Activated CD4-positive, alpha-beta T cell treated with anti-CD3 and anti-CD28 coated beads for 36 hours (primary cell): ENCODE measurements around the gene FREM3. TPM values are rescaled to one million over a fixed set of nuclear protein-coding genes. Genes with fewer than 3 reads are reported as not detected.

ENCODE experiments used
- ATAC-seq: fragments of 200-7000 bp; cut with Tn5 transposase; one replicate; pipeline ENCODE4 v1.10.0; 2021; ENCODE audit warnings: mild to moderate bottlenecking, moderate library complexity
- CTCF ChIA-PET: fragments of 350-600 bp; sonication (Branson Sonifier 250); formaldehyde crosslinking; loops from one replicate; lab custom pipeline; 2021; ENCODE audit warnings: antibody characterized with exemption; lab: Charles Lee
- POLR2A ChIA-PET: fragments of 350-600 bp; sonication (Branson Sonifier 250); formaldehyde crosslinking; loops from one replicate; lab custom pipeline; 2021; ENCODE audit warnings: antibody characterized with exemption, inconsistent platforms; lab: Charles Lee
- DNase-seq: peaks from one replicate; pipeline ENCODE4 v3.0.0-alpha.2; 2020
- H3K27ac Mint-ChIP-seq: one replicate; pipeline ENCODE4 v1.8.0; 2021; ENCODE audit warnings: mixed read lengths
- H3K27me3 Mint-ChIP-seq: one replicate; pipeline ENCODE4 v1.8.0; 2021; ENCODE audit warnings: mixed read lengths
- H3K36me3 Mint-ChIP-seq: one replicate; pipeline ENCODE4 v1.8.0; 2021; ENCODE audit warnings: low read depth, mixed read lengths
- H3K4me1 Mint-ChIP-seq: one replicate; pipeline ENCODE4 v1.8.0; 2021; ENCODE audit warnings: mixed read lengths
- H3K4me3 Mint-ChIP-seq: one replicate; pipeline ENCODE4 v1.8.0; 2021; ENCODE audit warnings: mild to moderate bottlenecking, moderate library complexity, mixed read lengths
- H3K9me3 Mint-ChIP-seq: one replicate; pipeline ENCODE4 v1.8.0; 2021; ENCODE audit warnings: low read depth, mixed read lengths
- intact Hi-C, 2 experiments: fragments of 100-400 bp; cut with DNase I in 1 of 2; cut with micrococcal nuclease in 1 of 2; formaldehyde crosslinking; loops; one replicate each; pipeline versions ENCODE4 v1.14.2 to v1.15.1; 2022 to 2024; cut with DNase I, micrococcal nuclease
- total RNA-seq, 2 experiments: library from RNA; stranded (reverse); gene quantifications; one replicate each; pipeline ENCODE4 v1.2.3, GENCODE V29; 2021

FREM3 gene
- total RNA-seq, 2 experiments from 2014 or later, result not detected

- intact Hi-C loops, result loop anchor here in 1 of 2 experiments (2.0 kb wide), 1 partner anchor 62 kb away; no protein-coding TSS in a partner anchor
- CTCF ChIA-PET, result interaction anchor here (0.6 kb wide), 1 partner anchor 36 kb away, joined by 3 read pairs; no protein-coding TSS in a partner anchor
- peaks cover 34% of the 10 kb centered on the region for H3K27me3 Mint-ChIP-seq
- no peaks in the 10 kb centered on the region for H3K36me3 Mint-ChIP-seq
- no peak overlapping the region for H3K27ac Mint-ChIP-seq
- H3K4me1 Mint-ChIP-seq, result peaks cover 5% of the 10 kb centered on the region
- DNase-seq (peak; percentile 44), ATAC-seq (peak; percentile 81)
- H3K4me3 Mint-ChIP-seq, result no peak overlapping the region
- H3K9me3 Mint-ChIP-seq, result no peaks in the 10 kb centered on the region
- POLR2A ChIA-PET, result no interaction called here
These were observed 83.7 kb downstream of the FREM3 start for GRCh38 chr4:143616771-143617170.

- Mint-ChIP-seq H3K4me3 (no peak overlapping the region), H3K27me3 (peaks cover 10% of the 10 kb centered on the region), H3K27ac (no peak overlapping the region), H3K36me3 (peaks cover 1% of the 10 kb centered on the region), H3K4me1 (no peaks in the 10 kb centered on the region), H3K9me3 (peaks cover 5% of the 10 kb centered on the region)
- CTCF ChIA-PET, result no interaction called here
- ATAC-seq (no peak), DNase-seq (no peak)
- intact Hi-C loops, result no loop called here
- POLR2A ChIA-PET, result no interaction called here
These were observed 91.0 kb downstream of the FREM3 start for GRCh38 chr4:143609492-143609891.

GRCh38 chr4:143606480-143606879 is 94.0 kb downstream of the FREM3 start:
- no peak for ATAC-seq
- H3K36me3 Mint-ChIP-seq, result peaks cover 1% of the 10 kb centered on the region
- no peak overlapping the region for H3K4me3 Mint-ChIP-seq
- no peak overlapping the region for H3K27ac Mint-ChIP-seq
- no peaks in the 10 kb centered on the region for H3K4me1 Mint-ChIP-seq
- POLR2A ChIA-PET, result no interaction called here
- CTCF ChIA-PET, result no interaction called here
- intact Hi-C loops, result no loop called here
- H3K9me3 Mint-ChIP-seq, result peaks cover 5% of the 10 kb centered on the region
- no peak for DNase-seq
- peaks cover 2% of the 10 kb centered on the region for H3K27me3 Mint-ChIP-seq

GRCh38 chr4:143599827-143600226 is 100.6 kb downstream of the FREM3 start:
- ChIA-PET CTCF (no interaction called here), POLR2A (no interaction called here)
- ATAC-seq (no peak), DNase-seq (no peak)
- no peak overlapping the region for H3K27ac Mint-ChIP-seq
- peaks cover 3% of the 10 kb centered on the region for H3K27me3 Mint-ChIP-seq
- H3K4me1 Mint-ChIP-seq, result no peaks in the 10 kb centered on the region
- H3K4me3 Mint-ChIP-seq, result no peak overlapping the region
- H3K9me3 Mint-ChIP-seq, result peaks cover 1% of the 10 kb centered on the region
- intact Hi-C loops, result no loop called here
- no peaks in the 10 kb centered on the region for H3K36me3 Mint-ChIP-seq

GRCh38 chr4:143598816-143599215 is 101.7 kb downstream of the FREM3 start:
- peaks cover 8% of the 10 kb centered on the region for H3K27me3 Mint-ChIP-seq
- H3K36me3 Mint-ChIP-seq, result peaks cover 5% of the 10 kb centered on the region
- H3K9me3 Mint-ChIP-seq, result no peaks in the 10 kb centered on the region
- DNase-seq (no peak), ATAC-seq (no peak)
- intact Hi-C loops, result no loop called here
- POLR2A ChIA-PET, result no interaction called here
- CTCF ChIA-PET, result no interaction called here
- no peaks in the 10 kb centered on the region for H3K4me1 Mint-ChIP-seq
- H3K4me3 Mint-ChIP-seq, result no peak overlapping the region
- H3K27ac Mint-ChIP-seq, result no peak overlapping the region

- ATAC-seq (no peak), DNase-seq (no peak)
- ChIA-PET POLR2A (no interaction called here), CTCF (no interaction called here)
- intact Hi-C loops, result no loop called here
- Mint-ChIP-seq H3K4me3 (no peak overlapping the region), H3K27me3 (peaks cover 8% of the 10 kb centered on the region), H3K27ac (no peak overlapping the region), H3K36me3 (peaks cover 6% of the 10 kb centered on the region), H3K9me3 (no peaks in the 10 kb centered on the region), H3K4me1 (no peaks in the 10 kb centered on the region)
These were observed 103.2 kb downstream of the FREM3 start for GRCh38 chr4:143597276-143597675.

GRCh38 chr4:143587703-143588102 is 112.8 kb downstream of the FREM3 start:
- POLR2A ChIA-PET, result no interaction called here

GRCh38 chr4:143586080-143586479 is 114.4 kb downstream of the FREM3 start:
- no peak for DNase-seq
- ATAC-seq, result no peak
- Mint-ChIP-seq H3K27me3 (no peaks in the 10 kb centered on the region), H3K9me3 (peaks cover 16% of the 10 kb centered on the region), H3K36me3 (peaks cover 3% of the 10 kb centered on the region), H3K4me3 (no peak overlapping the region), H3K27ac (no peak overlapping the region), H3K4me1 (no peaks in the 10 kb centered on the region)
- ChIA-PET CTCF (no interaction called here), POLR2A (no interaction called here)
- intact Hi-C loops, result no loop called here

More at GRCh38 chr4:143587703-143588102, 112.8 kb downstream of the FREM3 start:
- intact Hi-C loops, result no loop called here
- H3K4me3 Mint-ChIP-seq, result no peak overlapping the region
- DNase-seq (no peak), ATAC-seq (no peak)
- H3K9me3 Mint-ChIP-seq, result peaks cover 16% of the 10 kb centered on the region
- H3K27me3 Mint-ChIP-seq, result no peaks in the 10 kb centered on the region
- no peaks in the 10 kb centered on the region for H3K4me1 Mint-ChIP-seq
- H3K36me3 Mint-ChIP-seq, result peaks cover 3% of the 10 kb centered on the region
- H3K27ac Mint-ChIP-seq, result no peak overlapping the region
- CTCF ChIA-PET, result no interaction called here

- Mint-ChIP-seq H3K4me1 (no peaks in the 10 kb centered on the region), H3K27ac (no peak overlapping the region), H3K27me3 (no peaks in the 10 kb centered on the region), H3K36me3 (peaks cover 3% of the 10 kb centered on the region), H3K9me3 (peaks cover 16% of the 10 kb centered on the region), H3K4me3 (no peak overlapping the region)
- CTCF ChIA-PET, result no interaction called here
- DNase-seq (no peak), ATAC-seq (no peak)
- intact Hi-C loops, result no loop called here
- POLR2A ChIA-PET, result no interaction called here
These were observed 114.9 kb downstream of the FREM3 start for GRCh38 chr4:143585548-143585947.

- H3K4me1 Mint-ChIP-seq, result no peaks in the 10 kb centered on the region
- H3K27ac Mint-ChIP-seq, result no peak overlapping the region
- H3K36me3 Mint-ChIP-seq, result peaks cover 3% of the 10 kb centered on the region
- ChIA-PET CTCF (no interaction called here), POLR2A (no interaction called here)
- intact Hi-C loops, result no loop called here
- no peak overlapping the region for H3K4me3 Mint-ChIP-seq
- ATAC-seq (no peak), DNase-seq (no peak)
- no peaks in the 10 kb centered on the region for H3K27me3 Mint-ChIP-seq
- peaks cover 14% of the 10 kb centered on the region for H3K9me3 Mint-ChIP-seq
These were observed 119.0 kb downstream of the FREM3 start for GRCh38 chr4:143581331-143581946.

- Mint-ChIP-seq H3K27ac (no peak overlapping the region), H3K9me3 (no peaks in the 10 kb centered on the region), H3K4me1 (no peaks in the 10 kb centered on the region), H3K36me3 (peaks cover 5% of the 10 kb centered on the region), H3K4me3 (no peak overlapping the region), H3K27me3 (no peaks in the 10 kb centered on the region)
- intact Hi-C loops, result no loop called here
- ATAC-seq (no peak), DNase-seq (no peak)
- CTCF ChIA-PET, result no interaction called here
- POLR2A ChIA-PET, result no interaction called here
These were observed 125.1 kb downstream of the FREM3 start for GRCh38 chr4:143575331-143575730.

- Mint-ChIP-seq H3K9me3 (peaks cover 5% of the 10 kb centered on the region), H3K4me3 (no peak overlapping the region), H3K36me3 (peaks cover 13% of the 10 kb centered on the region), H3K27me3 (no peaks in the 10 kb centered on the region), H3K27ac (no peak overlapping the region), H3K4me1 (peaks cover 15% of the 10 kb centered on the region)
- ATAC-seq (peak; percentile 30), DNase-seq (no peak)
- intact Hi-C loops, result no loop called here
- POLR2A ChIA-PET, result no interaction called here
- CTCF ChIA-PET, result no interaction called here
These were observed 136.0 kb downstream of the FREM3 start for GRCh38 chr4:143564472-143564871.
